HG03521 (cell line): ENCODE results near the gene FOXN3.
"Not testable (repeated sequence)": the region's sequence is repeated elsewhere in the genome, so short reads cannot be mapped to it uniquely, and the experiment has no call there.

ENCODE experiments used
- ATAC-seq: cut with Tn5 transposase; IDR thresholded peaks from one replicate; pipeline ENCODE4 v1.9.1; 2021; ENCODE audit warnings: mild to moderate bottlenecking, moderate library complexity; ENCODE audit not compliant: unreplicated experiment

The FOXN3 gene

DNA sequence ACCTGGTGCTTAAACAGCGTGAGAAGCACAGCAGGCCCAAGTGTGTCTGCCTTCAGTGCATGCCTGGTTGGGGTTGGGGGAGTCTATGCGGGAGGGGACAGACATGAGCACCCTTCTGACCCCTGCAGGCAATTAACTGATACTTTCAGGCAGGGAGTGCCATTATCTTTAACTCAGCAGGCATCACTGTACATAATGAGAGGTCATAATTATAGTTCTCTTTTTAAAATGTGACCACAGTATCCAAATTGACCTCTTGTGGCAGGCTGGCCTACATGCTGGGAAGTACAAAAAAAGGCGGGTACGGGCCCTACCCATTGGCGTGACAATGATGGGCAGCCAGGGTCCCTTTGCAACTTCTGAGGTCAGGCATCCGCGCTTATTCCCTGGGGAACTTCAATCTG is 209.1 kb downstream of the FOXN3 start:
- ATAC-seq: no peak

DNA sequence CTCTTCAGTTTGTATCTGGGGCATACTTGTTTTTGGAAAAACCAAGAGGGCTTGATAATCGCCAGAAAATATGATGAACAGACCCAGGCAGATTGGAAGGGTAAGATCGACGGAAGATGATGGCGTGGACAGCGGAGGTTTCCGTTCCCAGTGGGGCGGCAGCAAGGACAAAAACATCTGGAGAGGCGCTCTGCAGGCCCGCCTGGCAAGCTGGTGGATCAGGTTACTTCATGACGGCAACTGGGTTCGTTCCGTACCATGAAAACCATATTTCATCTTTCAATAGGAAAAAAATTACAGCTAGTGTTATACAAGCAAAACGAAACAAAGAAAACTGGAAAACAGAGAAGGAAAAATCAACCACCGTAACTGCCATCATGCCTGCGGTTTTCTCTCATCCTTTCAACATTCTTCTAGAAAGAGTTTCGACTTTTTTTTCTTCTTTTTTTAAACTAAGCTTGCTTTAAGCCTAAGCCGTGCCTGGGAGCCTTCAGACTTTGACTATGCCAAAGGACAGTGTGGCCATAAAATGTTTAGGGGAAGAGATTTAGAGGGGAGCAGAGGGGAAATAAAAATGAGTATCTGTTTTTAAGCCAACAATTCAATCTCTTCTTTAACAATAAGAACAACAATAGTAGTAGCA is 210.5 kb downstream of the FOXN3 start:
- ATAC-seq: no peak

DNA sequence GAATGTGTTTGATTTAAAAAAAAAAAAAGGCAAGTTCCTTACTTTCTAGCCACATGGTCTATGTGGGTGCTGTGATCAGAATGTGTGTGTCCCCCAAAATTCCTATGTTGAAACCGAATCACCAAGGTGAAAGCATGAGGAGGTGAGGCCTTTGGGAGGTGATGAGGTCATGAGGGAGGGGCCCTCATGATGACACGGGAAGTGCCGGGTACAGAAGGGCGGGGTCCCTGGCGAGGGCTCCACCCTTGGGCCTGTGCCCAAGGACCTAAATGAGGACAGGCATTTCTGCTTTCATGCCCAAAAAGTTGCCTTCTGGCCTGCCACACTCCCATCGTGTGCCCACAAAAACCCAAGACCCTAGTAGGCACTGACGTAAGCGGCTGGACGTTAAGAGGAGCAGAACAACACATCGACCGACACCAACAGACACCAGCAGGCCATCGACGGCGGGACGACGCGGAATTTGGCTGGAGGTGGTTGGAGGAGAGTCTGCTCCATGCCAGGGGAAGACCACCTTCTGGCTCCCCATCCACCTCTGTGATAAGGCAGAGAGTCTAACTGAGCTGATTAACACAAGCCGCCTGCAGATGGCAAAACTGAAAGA is 211.8 kb downstream of the FOXN3 start:
- no peak for ATAC-seq

DNA sequence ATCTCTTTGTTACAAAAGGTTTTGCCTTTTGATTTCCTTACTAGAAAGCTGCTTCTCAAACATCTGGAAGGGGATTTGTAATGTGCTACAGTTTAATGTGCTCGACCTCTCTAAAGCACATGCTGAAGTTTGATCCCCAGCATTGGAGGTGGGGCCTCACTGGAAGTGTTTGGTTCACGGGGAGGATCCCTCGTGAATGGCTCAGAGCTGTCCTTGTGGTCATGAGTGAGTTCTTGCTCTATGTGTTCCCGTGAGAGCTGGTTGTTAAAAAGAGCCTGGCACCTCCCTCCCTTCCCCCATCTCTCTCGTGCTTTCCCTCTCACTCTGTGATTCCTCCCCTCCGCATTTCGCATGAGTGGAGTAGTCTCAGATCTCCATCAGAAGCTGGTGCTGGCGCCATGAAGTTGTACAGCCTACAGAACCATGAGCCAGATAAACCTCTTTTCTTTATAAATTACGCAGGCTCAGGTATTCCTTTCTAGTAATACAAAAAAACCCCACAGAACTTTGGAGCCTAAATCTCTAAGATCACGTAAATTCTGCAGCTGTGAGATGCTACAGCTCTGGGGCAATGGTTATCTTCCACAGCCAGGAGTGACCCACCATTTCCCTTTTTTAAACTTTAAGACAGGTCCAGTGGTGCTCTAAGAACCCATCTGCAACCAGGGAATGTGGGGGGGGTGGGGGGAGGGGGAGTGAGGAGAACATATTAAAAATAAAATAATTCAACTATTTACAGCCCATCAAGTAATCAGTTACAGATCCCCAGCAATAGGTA is 214.4 kb downstream of the FOXN3 start:
- no peak for ATAC-seq

DNA sequence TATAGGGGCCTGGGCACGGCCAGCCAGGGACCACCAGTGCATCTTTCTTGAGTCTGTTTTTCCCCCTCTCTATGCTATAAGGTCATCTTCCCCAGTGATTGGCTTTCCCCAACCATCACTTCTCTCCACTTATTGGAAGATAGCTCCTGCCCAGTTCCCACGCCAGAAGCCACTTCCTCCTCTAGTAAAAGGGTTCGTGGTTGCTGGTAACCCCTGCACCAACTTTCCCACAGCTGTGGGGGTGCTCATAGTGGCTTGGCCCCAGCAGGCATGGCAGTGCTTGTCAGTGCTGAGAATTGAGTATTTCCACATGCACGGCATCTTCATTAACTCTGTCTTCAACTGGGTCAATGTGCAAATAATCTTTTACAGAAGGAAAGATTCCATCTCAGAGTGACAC is 215.4 kb downstream of the FOXN3 start:
- ATAC-seq: no peak

DNA sequence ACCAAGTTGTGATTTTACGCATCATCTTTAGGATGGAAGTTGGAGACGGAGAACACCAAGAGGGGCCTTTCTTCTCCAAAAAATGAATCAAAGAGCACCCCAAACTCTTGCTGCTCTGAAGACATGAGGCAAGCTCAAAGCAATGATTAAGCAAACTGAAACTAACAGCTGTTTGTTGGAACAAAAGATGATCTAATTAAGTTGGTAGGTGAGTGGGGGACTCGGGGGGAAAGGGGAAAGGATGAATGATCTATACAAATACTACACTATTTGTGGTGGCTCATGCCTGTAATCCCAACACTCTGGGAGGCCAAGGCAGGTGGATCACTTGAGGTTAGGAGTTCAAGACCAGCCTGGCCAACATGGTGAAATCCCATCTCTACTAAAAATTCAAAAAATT is 217.7 kb downstream of the FOXN3 start:
- ATAC-seq: not testable (repeated sequence)

DNA sequence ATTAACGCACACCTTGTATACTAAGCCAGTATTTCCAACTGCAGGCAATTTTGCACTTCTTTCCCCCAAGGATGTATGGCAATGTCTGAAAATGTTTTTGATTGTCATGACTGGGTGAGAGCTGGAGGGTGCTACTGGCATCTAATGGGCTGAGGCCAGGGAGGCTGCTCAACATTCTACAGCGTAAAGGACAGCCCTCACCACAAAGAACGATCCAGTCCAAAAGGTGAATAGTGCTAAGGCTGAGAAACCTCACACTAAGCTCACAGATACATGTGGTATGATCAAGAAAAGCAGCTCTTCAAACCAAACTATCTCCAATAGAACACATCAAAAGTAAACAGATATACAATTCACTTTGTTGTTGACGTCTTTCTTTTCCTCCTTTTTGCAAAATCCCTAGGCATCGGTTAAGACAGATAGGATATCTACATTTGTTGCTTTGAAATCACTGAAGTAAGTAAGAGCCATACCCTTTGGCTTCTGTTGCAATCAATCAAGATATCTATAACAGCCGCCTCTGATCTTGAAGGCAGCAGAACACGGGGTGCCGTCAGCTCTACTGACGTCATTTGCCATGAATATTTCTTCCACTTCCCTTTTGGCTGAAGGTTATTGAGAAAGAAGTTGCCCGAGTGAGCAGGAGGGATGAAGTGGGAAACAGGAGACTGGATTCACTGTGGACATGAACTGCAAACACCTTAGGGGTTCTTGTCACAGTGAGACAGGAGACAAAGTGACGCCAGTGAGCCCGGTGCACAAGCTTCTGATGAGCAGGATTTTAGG is 218.3 kb downstream of the FOXN3 start:
- no peak for ATAC-seq

DNA sequence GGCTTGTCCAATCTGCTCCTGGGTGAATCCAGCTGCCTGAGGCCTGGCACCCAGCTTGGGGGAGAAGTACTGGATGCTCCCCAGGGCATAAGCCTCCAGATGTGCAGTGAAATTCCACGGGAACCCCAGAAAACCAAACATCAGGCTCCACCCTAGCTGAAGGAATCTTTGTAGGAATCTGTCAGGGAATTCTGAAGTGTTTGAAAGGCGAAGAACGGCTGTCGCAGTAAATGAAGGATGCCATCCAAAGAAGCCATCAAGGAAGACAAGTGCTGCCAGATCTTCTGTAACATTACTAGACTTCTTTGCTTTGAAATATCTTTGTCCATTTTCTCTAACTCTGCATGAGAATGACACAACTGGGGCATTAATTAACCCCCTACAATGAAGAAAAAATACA is 219.4 kb downstream of the FOXN3 start:
- ATAC-seq: no peak

DNA sequence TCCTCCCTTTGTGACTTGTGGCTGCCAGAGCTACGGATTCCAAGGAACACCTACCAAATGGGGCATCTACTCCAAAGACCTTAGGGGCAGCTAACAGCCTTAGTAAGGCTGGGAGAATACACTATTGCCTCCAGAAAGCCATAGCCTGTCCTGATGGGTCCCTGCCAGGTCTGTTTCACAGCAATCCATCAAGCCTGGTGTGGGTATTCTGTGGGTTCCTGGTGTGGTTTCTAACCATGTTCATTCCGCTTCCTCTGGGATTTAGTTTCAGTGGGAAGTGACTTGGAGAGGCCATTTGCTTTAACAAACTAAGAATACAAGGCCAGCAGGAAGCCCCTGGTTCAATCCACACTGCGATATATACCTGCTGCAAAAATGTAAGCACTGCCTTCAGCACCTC is 220.5 kb downstream of the FOXN3 start:
- no peak for ATAC-seq

DNA sequence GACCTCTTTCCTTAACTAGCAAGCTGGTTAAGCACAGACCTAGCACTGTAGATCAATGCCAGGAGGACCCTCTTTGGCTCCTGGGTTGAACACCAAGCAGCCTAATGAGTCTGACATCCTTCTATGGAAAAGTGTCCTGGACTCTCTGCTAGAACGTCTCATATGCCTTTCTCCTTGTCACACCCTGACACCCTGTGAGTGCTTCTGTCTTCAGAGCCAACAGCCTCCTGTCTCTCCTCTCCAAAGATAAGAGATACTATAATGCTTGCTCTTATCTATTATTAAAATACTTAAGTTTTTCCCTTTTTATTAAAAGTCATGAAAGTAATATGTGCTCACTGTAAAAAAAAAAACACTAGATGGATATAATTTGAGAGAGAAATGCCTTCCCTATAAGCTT is 222.7 kb downstream of the FOXN3 start:
- ATAC-seq: no peak

DNA sequence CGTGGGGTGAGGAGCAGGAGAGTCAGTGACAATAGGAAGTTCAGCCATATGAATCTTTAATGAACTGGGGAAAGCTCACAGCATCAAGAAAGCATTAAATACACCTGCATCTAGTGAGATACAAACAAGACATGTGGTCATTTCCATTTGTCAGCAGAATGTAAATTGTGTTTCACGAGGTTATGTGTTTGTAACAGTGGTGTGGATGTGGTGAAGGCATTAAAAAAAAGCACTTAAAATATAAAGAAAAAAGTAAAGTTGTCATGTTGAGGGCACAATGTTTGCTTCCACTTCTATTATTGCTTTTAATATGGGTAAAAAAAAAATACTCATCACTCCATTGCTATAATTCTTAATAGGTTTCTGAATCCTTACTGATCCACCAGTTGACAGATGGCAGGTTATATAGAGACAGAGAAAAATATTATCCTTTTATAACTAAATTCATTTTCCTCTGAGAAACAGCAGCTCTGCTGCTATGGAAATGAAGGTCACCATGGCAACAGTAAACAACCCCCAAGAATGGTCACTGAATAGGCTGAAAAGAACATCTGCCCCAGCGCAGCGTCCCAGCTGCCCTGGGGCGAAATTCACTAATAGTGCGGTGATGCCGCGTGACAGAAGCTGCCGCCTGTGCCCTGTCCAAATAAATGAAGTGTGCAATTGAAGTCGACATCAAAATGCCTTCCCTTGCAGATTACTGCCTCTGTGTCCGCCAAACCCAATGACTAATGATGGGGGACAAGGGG is 226.1 kb downstream of the FOXN3 start:
- no peak for ATAC-seq

DNA sequence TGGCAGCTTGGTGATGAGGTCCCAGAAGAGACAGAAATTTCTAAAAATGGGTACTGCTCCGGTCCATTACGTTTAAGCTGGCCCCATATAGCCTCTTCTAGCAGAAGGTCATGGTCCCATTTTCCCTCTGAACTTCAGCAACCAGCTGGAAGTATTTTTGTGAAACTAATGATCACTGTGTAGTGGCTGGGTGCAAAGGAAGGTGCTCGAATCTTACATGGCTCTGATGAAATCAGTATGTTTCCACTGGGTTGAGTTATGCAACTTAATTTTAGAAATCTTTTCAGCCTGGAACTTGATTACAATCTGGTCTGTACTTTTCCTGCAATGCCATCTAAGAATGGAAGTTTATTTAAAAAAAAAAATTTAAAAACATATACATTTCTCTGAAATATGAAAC is 228.5 kb downstream of the FOXN3 start:
- ATAC-seq: no peak

DNA sequence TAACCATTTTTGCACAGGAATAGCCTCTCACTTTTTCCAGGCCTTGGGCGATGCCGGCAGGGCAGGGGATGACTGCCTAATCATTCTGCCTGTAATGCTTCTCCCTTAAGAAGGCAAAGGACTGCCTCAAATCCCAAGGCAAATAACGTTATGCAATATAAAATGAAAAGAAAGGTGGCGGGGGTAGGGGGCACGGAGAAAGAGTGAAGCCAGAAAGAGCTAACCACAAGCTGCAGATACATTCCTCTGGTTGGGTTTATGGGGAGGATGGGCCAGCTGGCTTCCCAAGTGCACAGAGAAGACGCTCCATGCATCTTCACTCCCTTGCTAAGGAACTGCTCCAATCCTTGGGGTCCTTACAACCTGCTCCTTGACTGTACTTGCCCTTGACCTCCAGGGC is 229.5 kb downstream of the FOXN3 start:
- ATAC-seq: no peak

DNA sequence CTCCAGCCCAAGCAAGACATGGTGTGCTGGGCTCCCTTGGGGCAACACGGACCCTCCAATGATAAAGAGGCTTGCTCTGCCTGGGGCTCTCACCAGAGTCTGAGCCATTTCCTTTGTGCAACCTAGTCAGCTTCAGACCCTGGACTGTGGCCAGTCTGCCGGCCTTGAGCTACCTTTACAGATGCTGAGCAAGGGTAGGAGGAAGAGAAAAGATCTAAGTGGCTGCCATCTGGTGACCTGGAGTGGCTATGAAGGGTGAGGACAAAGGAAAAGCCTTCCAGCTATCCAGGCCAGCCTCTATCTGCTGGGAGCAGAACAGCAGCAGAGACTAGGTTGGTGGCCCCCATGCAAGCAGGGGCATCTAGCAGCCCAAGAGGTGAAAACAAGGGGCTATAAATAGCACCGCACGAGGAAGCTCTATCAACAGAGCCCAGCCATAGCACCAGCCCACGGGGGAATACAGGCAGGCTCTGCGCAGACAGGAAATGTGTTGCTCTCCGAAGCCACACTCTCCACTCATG is 230.1 kb downstream of the FOXN3 start:
- ATAC-seq: no peak

DNA sequence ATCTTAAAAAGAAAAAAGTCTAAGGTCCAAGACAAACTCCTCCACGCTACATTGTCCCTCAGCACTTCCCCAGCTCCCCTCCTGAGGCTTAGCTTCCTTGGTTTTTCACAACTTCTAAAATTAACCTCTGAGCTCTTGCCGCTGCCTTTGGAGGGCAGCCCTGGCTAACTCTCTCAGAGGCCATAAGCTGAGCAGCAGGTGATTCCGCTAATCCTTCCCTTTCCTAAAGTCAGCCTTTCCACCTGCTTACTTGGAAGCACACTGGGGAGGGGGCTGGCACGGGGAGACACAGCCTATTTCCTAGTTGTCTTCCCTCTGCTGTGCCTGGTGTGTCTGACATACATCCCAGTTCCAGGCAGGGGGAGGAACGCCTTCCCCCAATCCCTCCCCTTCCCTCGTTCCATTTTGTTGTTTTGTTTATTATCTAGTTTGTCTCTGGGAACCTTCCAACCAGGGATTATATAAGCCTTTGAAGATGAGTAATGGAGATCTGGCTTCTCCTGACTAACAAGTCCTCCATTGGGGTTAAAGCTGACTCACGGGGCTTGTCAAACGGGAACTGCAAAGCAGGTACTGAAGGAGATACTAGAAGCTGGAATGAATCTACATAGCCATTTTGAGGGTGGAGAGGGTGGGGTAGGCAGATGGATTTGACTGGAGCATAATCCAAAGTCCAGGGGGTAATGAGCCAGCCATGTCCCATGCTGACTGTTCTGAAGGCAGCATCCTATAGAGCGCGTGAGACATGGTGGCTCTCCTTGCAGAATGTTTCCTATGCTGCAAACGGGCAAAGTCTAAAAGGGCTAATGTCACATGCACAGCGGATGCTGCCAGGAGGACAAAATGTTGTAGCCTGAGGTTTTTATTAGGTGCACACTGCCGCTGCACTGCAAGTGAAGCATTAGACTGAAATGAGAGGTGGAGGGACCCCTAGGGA is 230.8 kb downstream of the FOXN3 start:
- no peak for ATAC-seq

DNA sequence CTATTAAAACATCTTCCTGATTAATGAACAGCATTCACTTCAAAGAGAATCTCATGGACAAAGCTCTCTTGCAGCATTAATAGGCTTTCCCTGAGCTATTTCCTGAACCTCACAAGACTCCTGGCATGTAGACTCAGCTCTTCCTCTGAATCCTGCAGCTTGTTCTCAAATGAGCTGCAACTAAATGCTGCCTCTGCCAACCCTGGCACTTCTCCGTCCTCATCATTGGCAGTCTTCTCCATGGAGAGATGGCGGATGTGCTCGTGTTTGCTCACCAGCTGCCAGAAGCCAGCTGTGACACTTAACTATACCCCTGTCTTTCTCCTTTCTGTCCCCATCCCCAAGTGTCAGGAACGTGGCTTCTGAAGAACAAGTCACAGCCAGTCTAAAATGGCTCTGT is 232.1 kb downstream of the FOXN3 start:
- ATAC-seq: no peak

DNA sequence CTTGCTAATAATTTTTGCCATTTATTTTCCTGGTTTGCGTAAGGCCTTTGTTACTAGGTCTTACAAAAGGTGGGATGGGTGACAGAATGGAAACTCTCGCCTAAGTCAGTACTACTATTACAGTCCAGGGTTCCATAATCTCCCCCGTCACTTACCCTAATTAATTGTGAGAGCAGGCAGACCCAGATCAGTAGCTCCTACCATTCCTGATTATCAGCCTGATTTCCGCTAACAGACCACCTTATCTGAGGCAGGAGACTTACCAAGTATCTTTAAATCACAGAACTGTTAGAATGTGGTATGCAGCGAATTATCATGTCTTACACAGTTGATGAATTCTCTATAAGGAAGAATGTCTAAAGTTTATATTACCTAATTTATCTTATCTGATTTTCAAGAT is 234.7 kb downstream of the FOXN3 start:
- ATAC-seq: no peak

DNA sequence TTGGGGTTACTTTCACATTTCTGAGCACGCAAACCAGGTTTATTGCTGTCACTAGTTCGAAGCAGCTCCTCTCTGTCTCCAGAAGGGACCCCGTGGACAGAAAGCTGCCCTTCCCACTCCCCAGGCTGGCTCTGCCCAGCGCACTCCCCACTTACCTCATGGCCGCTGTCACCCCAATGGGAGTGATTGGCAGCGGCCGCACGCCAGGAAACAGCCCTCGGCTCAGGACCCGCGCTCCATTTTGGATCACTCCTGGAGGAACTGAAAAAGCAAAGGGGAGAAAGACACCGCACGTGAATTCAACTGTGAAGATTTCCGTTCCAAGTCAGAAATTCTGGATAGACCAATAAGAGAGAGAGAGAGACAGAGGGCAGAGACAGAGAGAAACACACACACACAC is 236.5 kb downstream of the FOXN3 start:
- no peak for ATAC-seq

DNA sequence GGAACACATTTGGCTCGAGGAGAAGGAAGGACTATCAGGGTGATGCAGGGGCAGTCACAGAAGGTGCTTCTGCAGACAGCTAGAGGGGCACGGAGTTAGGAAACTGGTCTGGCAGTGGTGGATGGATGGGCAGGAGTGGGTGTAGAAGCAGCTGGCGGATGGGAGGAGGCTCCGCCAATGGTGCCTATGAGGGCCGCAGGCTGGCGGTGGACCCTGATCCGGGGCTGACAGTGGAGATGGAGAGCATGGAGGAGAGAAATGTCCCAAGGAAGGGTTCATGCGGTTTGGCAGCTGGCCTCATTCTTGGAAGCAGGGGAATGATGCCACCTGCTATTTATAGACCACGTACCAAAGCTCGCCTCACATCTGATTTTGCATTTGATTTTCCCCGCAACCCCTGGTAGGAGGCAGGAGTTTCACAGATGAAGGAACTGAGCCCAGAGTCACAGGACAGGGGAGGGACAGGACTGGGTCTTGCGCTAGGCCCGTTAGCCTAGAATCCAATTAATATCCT is 237.1 kb downstream of the FOXN3 start:
- no peak for ATAC-seq
